CD4-positive, CD25-positive, alpha-beta regulatory T cell (primary cell): ENCODE results near the gene ZGPAT. TPM values are rescaled to one million over a fixed set of nuclear protein-coding genes. Genes with fewer than 3 reads are reported as not detected.
A peak's percentile ranks its signal among the peaks of the same experiment; 100 is the strongest.

Experiments
- ATAC-seq, 2 donors: fragments of 150-1000 bp; cut with Tn5 transposase; one replicate each; pipeline ENCODE4 v1.10.0; 2021; ENCODE audit warnings: low read depth in 2 of 2, moderate number of reproducible peaks in 2 of 2, moderate library complexity in 1 of 2
- DNase-seq, 3 donors: peaks; one replicate each; pipeline versions ENCODE4 v3.0.0 to v3.0.0-alpha.2; 2012 to 2022; ENCODE audit warnings: mixed read lengths in 1 of 3
- H3K27ac ChIP-seq: one replicate; pipeline ENCODE4 v1.7.0; 2013; ENCODE audit warnings: mild to moderate bottlenecking, low read length; ENCODE audit not compliant: insufficient read depth, poor library complexity, severe bottlenecking
- H3K27me3 ChIP-seq: one replicate; pipeline ENCODE4 v1.7.0; 2013; ENCODE audit warnings: low read length; ENCODE audit not compliant: control insufficient read depth, insufficient read depth
- H3K36me3 ChIP-seq: one replicate; pipeline ENCODE4 v1.7.0; 2013; ENCODE audit warnings: mild to moderate bottlenecking, low read length, moderate library complexity; ENCODE audit not compliant: control insufficient read depth, insufficient read depth
- H3K4me1 ChIP-seq: 2 replicates; pipeline ENCODE4 v1.7.0; 2013; ENCODE audit warnings: mild to moderate bottlenecking, low read length; ENCODE audit not compliant: insufficient read depth, control insufficient read depth, poor library complexity, severe bottlenecking
- H3K4me3 ChIP-seq: one replicate; pipeline ENCODE4 v1.7.0; 2013; ENCODE audit warnings: low read depth, mild to moderate bottlenecking, low read length, moderate library complexity
- H3K9me3 ChIP-seq, 2 experiments: 1 replicate in 1 of 2; 2 replicates in 1 of 2; pipeline ENCODE4 v1.7.0; 2013; ENCODE audit warnings: low read length in 2 of 2, mild to moderate bottlenecking in 1 of 2, moderate library complexity in 1 of 2; ENCODE audit not compliant: control insufficient read depth in 2 of 2
- H3K27ac Mint-ChIP-seq, 3 donors: one replicate each; pipeline ENCODE4 v1.8.0; 2020 to 2022; ENCODE audit warnings: mild to moderate bottlenecking in 3 of 3, mixed read lengths in 3 of 3, moderate library complexity in 2 of 3
- H3K27me3 Mint-ChIP-seq: one replicate; pipeline ENCODE4 v1.8.0; 2022; ENCODE audit warnings: mild to moderate bottlenecking, mixed read lengths
- H3K36me3 Mint-ChIP-seq: one replicate; pipeline ENCODE4 v1.8.0; 2020; ENCODE audit warnings: mixed read lengths
- H3K4me1 Mint-ChIP-seq, 4 donors: one replicate each; pipeline ENCODE4 v1.8.0; 2020 to 2022; ENCODE audit warnings: mixed read lengths in 4 of 4, mild to moderate bottlenecking in 1 of 4
- H3K4me3 Mint-ChIP-seq, 4 donors: one replicate each; pipeline ENCODE4 v1.8.0; 2020 to 2022; ENCODE audit warnings: mild to moderate bottlenecking in 4 of 4, mixed read lengths in 4 of 4, moderate library complexity in 3 of 4
- H3K9me3 Mint-ChIP-seq, 7 donors: one replicate each; pipeline ENCODE4 v1.8.0; 2020 to 2022; ENCODE audit warnings: mixed read lengths in 7 of 7, mild to moderate bottlenecking in 3 of 7, moderate library complexity in 2 of 7
- polyA plus RNA-seq, 4 donors: library from polyadenylated mRNA; unstranded; fragments of 300-500 nt; fragmentation: Illumina TruSeq; gene quantifications; one replicate each; pipeline ENCODE4 v1.2.3, GENCODE V29; 2021
- total RNA-seq: library from RNA; stranded (reverse); gene quantifications from one replicate; pipeline ENCODE4 v1.2.3, GENCODE V29; 2022

Gene ZGPAT
- total and polyA plus RNA-seq, 5 donors from 2014 or later, result 34.0 to 51.5 (median 42.4) TPM

DNA sequence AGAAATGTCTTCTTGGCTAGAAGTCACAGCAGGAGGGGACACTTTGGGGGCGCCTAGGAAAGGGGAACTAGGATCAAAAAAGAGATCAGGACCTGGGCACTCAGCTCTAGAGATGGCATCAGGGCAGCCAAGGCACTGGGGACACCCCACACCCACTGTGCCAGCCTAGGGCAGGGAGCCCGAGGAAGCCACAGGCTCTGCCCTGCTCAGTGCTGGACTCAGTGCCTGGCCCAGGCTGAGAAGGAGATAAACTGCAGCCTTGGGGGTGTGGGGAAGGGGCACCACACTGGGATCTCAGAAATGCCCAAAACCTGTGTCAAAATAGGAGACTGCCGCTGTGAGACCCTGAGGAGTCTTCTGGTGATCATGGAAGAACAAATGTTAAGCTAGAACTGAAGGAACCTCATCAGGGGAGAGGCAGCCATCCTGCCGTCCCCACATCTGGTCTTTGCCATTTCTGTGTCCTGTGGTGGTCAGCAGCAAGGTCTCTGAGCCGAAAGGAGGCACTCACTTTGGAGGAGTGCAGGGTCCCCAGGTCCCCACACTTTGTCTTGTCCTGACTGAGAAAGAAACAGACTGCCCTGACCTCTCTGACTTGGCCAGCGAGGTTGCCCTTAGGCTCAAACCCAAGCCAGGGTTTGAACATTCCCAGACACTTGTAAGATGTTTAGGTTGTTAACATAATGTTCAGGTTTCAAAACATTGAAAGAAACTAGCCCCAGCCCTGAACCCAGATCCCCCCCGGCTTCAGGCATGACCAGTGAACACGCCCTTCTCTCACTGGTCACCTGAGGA, 2.4 kb upstream of the ZGPAT start:
- Mint-ChIP-seq H3K4me1 (peaks cover 7 to 38% (median 13%) of the 10 kb centered on the region in 4 donors), H3K4me3 (peak overlapping the region; percentile 19 to 89 (median 46))

DNA sequence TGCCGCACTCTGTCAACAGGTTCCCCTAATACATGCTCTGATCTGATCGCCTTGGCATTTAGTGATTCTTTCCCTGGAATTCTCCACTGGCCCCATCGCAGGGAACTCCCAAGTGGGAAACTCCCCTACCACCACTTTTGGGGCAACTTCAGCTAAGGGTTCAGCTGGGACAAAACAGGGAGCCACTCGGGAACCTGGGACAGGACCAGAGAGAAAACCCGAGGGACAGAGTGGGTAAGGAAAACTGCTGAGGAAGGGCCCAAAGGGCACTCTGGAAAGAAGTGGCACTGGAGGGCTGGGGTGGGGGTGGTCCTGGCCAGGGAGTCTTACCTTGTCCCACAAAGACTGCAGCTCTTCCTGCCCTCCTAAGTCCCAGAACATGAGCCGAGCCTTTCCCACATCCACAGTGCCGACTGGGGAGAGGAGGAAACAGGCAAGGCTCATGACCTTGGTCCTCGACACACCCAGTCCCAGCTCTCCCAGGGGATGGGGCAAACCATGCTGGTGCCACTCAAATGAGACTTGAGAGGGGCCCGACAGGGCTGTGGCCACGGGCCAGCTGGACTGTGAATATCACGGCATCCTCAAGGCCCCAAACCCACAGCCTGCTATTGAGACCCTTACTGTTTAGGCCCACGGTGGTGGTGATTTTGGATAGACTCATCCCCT, 1.7 kb upstream of the ZGPAT start:
- no peaks in the 10 kb centered on the region for H3K27me3 Mint-ChIP-seq
- H3K4me1 ChIP-seq, result peaks cover 35% of the 10 kb centered on the region
- H3K4me3 ChIP-seq, result peak overlapping the region; percentile 59
- ATAC-seq (no peak), DNase-seq (no peak)
- H3K27ac ChIP-seq, result peak overlapping the region; percentile 82
- no peaks in the 10 kb centered on the region for H3K27me3 ChIP-seq
- no peaks in the 10 kb centered on the region for H3K9me3 ChIP-seq
- peaks cover 14% of the 10 kb centered on the region for H3K36me3 Mint-ChIP-seq
- H3K4me3 Mint-ChIP-seq, result peak overlapping the region; percentile 87 to 94 (median 92)
- H3K36me3 ChIP-seq, result peaks cover 38% of the 10 kb centered on the region
- H3K27ac Mint-ChIP-seq, result peak overlapping the region; percentile 87 to 97 (median 91)
- H3K4me1 Mint-ChIP-seq, result peaks cover 12 to 46% (median 20%) of the 10 kb centered on the region in 4 donors
- no peaks in the 10 kb centered on the region for H3K9me3 Mint-ChIP-seq

More for the DNA sequence above, 2.4 kb upstream of the ZGPAT start:
- no peak for DNase-seq
- Mint-ChIP-seq H3K27ac (no peak overlapping the region), H3K9me3 (no peaks in the 10 kb centered on the region), H3K27me3 (no peaks in the 10 kb centered on the region), H3K36me3 (peaks cover 6% of the 10 kb centered on the region)
- peak overlapping the region; percentile 19 for H3K27ac ChIP-seq
- peaks cover 31% of the 10 kb centered on the region for H3K4me1 ChIP-seq
- no peak for ATAC-seq
- no peaks in the 10 kb centered on the region for H3K27me3 ChIP-seq
- H3K36me3 ChIP-seq, result peaks cover 33% of the 10 kb centered on the region
- H3K9me3 ChIP-seq, result no peaks in the 10 kb centered on the region
- no peak overlapping the region for H3K4me3 ChIP-seq

DNA sequence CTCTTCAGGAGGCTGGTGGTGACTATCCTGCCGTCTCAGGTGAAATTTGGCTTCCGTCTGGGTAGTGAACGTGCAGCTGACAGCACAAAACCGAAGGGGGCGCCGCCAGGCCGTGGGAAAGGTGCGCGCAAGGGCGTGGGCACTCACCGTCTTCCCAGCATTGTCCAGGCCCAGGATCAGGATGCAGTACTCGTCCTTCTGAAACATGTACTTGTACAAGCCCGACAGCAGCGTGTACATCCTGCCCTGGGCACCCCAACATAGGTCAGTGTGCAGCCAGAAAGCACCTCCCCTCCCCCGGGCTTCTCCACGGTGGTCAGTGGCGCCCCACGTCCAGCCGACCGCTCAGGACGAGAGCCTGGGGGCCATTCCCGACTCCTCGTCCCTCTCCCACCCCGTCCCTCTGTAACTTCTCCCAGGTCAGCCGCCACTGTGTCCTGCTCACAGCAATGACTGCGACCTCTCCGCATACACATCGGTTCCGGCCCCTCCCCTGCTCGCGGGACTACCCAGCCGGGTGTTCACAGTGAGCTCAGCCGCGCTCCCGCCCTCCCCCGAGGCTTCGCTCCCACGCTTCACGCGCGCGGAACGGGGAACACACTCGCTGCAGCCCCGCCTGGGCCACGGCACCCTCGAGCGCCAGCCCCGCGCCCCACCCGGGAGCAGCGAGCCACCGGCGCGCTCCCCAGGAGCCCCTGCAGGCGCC, 834 bp upstream of the ZGPAT start:
- Histone ChIP-seq H3K27ac (peak overlapping the region; percentile 82), H3K9me3 (no peaks in the 10 kb centered on the region), H3K36me3 (peaks cover 46% of the 10 kb centered on the region), H3K4me3 (peak overlapping the region; percentile 59), H3K27me3 (no peaks in the 10 kb centered on the region), H3K4me1 (peaks cover 36% of the 10 kb centered on the region)
- H3K9me3 Mint-ChIP-seq, result no peaks in the 10 kb centered on the region
- H3K4me1 Mint-ChIP-seq, result peaks cover 14 to 53% (median 22%) of the 10 kb centered on the region in 4 donors
- peak overlapping the region; percentile 87 to 97 (median 91) for H3K27ac Mint-ChIP-seq
- peak overlapping the region; percentile 87 to 94 (median 92) for H3K4me3 Mint-ChIP-seq
- peak; percentile 44 to 46 for ATAC-seq
- peak; percentile 42 to 78 (median 60) for DNase-seq
- no peaks in the 10 kb centered on the region for H3K27me3 Mint-ChIP-seq
- H3K36me3 Mint-ChIP-seq, result peaks cover 18% of the 10 kb centered on the region

DNA sequence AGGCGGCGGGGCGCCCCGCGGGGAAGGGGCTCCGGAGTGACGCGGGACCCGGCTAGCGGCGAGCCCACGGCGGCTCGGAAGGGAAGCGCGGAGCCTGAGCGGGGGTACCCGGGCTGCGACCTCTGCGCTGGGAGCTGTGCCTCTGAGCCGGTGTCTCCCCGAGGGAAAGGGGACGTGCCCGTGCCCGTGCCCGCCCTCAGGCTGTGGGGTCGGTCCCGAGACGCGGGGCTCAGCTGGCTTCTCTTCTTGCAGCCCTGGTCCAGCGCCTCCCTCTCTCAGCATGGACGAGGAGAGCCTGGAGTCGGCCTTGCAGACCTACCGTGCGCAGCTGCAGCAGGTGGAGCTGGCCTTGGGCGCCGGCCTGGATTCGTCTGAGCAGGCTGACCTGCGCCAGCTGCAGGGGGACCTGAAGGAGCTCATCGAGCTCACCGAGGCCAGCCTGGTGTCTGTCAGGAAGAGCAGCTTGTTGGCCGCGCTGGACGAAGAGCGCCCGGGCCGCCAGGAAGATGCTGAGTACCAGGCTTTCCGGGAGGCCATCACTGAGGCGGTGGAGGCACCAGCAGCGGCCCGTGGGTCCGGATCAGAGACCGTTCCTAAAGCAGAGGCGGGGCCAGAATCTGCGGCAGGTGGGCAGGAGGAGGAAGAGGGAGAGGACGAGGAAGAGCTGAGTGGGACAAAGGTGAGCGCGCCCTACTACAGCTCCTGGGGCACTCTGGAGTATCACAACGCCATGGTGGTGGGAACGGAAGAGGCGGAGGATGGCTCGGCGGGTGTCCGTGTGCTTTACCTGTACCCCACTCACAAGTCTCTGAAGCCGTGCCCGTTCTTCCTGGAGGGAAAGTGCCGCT, 686 bp downstream of the ZGPAT start:
- H3K36me3 Mint-ChIP-seq, result peaks cover 28% of the 10 kb centered on the region
- Histone ChIP-seq H3K4me3 (peak overlapping the region; percentile 18), H3K36me3 (peaks cover 56% of the 10 kb centered on the region), H3K4me1 (peaks cover 36% of the 10 kb centered on the region), H3K9me3 (no peaks in the 10 kb centered on the region), H3K27ac (peak overlapping the region; percentile 82), H3K27me3 (no peaks in the 10 kb centered on the region)
- peak overlapping the region; percentile 78 to 94 (median 80) for H3K4me3 Mint-ChIP-seq
- peak overlapping the region; percentile 48 to 89 (median 60) for H3K27ac Mint-ChIP-seq
- peaks cover 0 to 2% (median 0%) of the 10 kb centered on the region in 7 donors for H3K9me3 Mint-ChIP-seq
- peaks cover 21 to 58% (median 29%) of the 10 kb centered on the region in 4 donors for H3K4me1 Mint-ChIP-seq
- no peaks in the 10 kb centered on the region for H3K27me3 Mint-ChIP-seq
- ATAC-seq, result no peak
- DNase-seq, result no peak

DNA sequence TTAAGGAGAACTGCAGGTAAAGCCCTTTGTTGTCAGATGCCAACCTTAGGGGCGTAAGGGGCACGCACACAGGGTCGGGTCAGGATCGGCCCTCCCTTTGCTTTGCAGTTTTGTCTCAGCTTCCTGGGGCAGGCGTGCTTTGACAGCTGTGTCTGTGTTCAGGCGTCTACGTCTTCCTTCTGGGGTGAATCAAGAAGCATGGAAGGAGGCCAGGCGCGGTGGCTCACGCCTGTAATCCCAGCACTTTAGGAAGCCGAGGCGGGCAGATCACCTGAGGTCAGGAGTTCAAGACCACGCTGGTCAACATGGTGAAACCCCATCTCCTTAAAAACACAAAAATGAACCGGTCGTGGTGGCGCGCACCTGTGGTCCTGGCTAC, 1.3 kb downstream of the ZGPAT start:
- H3K36me3 ChIP-seq, result peaks cover 58% of the 10 kb centered on the region
- H3K9me3 ChIP-seq, result no peaks in the 10 kb centered on the region
- Mint-ChIP-seq H3K27me3 (no peaks in the 10 kb centered on the region), H3K27ac (peak overlapping the region; percentile 48 to 89 (median 60)), H3K36me3 (peaks cover 31% of the 10 kb centered on the region), H3K4me3 (peak overlapping the region; percentile 77 to 94 (median 80)), H3K9me3 (peaks cover 0 to 2% (median 0%) of the 10 kb centered on the region in 7 donors), H3K4me1 (peaks cover 21 to 58% (median 29%) of the 10 kb centered on the region in 4 donors)
- H3K27me3 ChIP-seq, result no peaks in the 10 kb centered on the region
- no peak overlapping the region for H3K27ac ChIP-seq
- no peak overlapping the region for H3K4me3 ChIP-seq
- no peak for ATAC-seq
- no peak for DNase-seq
- H3K4me1 ChIP-seq, result peaks cover 36% of the 10 kb centered on the region

DNA sequence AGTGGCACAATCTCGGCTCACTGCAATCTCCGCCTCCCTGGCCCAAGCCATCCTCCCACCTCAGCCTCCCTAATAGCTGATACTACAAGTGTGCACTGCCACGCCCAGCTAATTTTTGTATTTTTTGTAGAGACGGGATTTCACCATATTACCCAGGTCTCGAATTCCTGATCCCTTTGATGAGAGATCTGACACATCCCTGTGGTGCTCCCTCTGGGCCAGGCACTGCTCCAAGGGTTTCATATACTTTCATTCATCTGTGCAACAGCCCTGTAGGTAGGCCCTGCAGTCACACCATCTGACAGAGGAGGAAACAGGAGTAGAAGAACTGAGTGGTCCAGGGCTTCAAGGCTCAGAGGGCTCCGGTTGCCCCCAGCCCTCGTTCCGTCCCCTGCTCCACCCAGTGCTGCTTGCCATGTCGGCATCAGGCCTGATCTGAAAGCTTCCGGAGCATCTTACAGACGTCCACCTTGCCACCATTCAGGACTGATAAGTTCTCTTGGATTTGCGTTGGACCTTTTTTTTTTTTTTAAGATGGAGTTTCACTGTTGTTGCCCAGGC, 3.3 kb downstream of the ZGPAT start:
- ATAC-seq (no peak), DNase-seq (no peak)
- H3K36me3 ChIP-seq, result peaks cover 55% of the 10 kb centered on the region
- H3K4me3 ChIP-seq, result no peak overlapping the region
- H3K27me3 ChIP-seq, result no peaks in the 10 kb centered on the region
- peaks cover 41% of the 10 kb centered on the region for H3K36me3 Mint-ChIP-seq
- H3K4me1 Mint-ChIP-seq, result peaks cover 21 to 56% (median 31%) of the 10 kb centered on the region in 4 donors
- no peak overlapping the region for H3K27ac Mint-ChIP-seq
- H3K4me1 ChIP-seq, result peaks cover 32% of the 10 kb centered on the region
- peaks cover 3 to 11% of the 10 kb centered on the region in 2 experiments for H3K9me3 ChIP-seq
- peak overlapping the region; percentile 66 to 95 (median 79) for H3K4me3 Mint-ChIP-seq
- H3K27ac ChIP-seq, result no peak overlapping the region
- H3K9me3 Mint-ChIP-seq, result peaks cover 0 to 8% (median 2%) of the 10 kb centered on the region in 7 donors
- no peaks in the 10 kb centered on the region for H3K27me3 Mint-ChIP-seq
